ENCODE data around the gene ERCC2. TPM values are rescaled to one million over a fixed set of nuclear protein-coding genes. Genes with fewer than 3 reads are reported as not detected.

Gene ERCC2
- total and polyA plus RNA-seq, 2 of the 8 experiments (the other 6 are each of a cell fraction or from before 2014, with no cell fraction given): 107 to 117 TPM

DNA sequence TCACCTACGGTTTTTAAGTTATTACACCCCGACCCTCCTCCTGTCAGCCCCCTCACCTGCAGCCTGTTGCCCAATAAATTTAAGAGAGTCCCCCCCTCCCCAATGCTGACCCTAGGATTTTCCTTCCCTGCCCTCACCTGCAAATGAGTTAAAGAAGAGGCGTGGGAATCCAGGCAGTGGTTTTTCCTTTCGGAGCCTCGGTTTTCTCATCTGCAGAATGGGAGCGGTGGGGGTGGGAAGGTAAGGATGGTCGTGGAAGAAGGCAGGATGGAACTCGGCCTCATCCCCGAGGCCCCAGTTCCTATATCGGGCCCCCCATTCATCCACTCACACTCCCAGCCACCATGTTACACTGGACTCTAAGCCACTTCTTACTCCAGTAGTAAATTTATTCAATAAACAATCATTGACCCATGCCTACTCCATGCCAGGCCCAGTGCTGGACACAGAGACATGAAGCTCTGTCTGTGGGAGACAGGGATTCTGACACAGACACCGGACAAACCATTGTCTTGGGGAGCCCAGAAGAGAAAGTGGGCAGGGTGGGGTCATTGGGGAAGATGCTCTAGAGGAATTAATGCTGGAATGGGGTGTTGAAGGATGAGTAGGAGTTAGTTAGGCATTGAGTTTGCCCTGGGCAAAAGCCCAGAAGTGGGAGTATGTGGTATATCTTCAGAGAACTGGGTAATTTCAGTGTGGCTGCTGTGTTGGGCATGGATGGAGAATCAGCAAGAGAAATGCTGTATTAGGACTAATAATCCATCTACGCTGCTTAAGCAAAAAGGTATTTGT lies 66.9 kb downstream of the ERCC2 start:
- Histone ChIP-seq H3K4me3 (ENCODE audit: extremely low read depth in 1 of 4, insufficient read depth in 2 of 4, low read depth in 3 of 4, low read length in 4 of 4) (no peak overlapping the region), H3K56ac (replicated peaks; ENCODE audit: insufficient read length, low read depth, low read length) (no peak overlapping the region), H2BK12ac (ENCODE audit: low read depth, low read length) (no peak overlapping the region), H4K91ac (replicated peaks; ENCODE audit: insufficient read length, low read length) (no peak overlapping the region), H2AFZ (ENCODE audit: low read length) (no peak overlapping the region), H3K79me1 (ENCODE audit: low read depth, low read length) (no peaks in the 10 kb centered on the region), H4K5ac (ENCODE audit: insufficient read length, low read depth, low read length) (no peak overlapping the region), H3K9me3 (ENCODE audit: insufficient read depth in 2 of 2, low read depth in 1 of 2, low read length in 1 of 2) (no peaks in the 10 kb centered on the region), H3K23ac (ENCODE audit: insufficient read length) (no peak overlapping the region), H3K4me2 (ENCODE audit: insufficient read depth in 1 of 2, low read depth in 2 of 2, low read length in 2 of 2) (no peak overlapping the region), H2BK15ac (ENCODE audit: low read length) (no peak overlapping the region), H2BK20ac (ENCODE audit: low read length) (no peak overlapping the region), H2AK5ac (ENCODE audit: low read depth, low read length) (no peak overlapping the region), H3K9ac (replicated peaks in 1 of 4; ENCODE audit: extremely low read depth in 1 of 4, low read depth in 3 of 4, low read length in 3 of 4) (no peak overlapping the region), H3K4me1 (replicated peaks in 1 of 4; ENCODE audit: control insufficient read depth in 3 of 4, insufficient read depth in 4 of 4, low read length in 3 of 4) (no peaks in the 10 kb centered on the region; a peak in 2 of 7 replicates), H4K20me1 (replicated peaks in 1 of 2; ENCODE audit: control insufficient read depth in 1 of 2, insufficient read depth in 2 of 2, low read length in 2 of 2) (no peaks in the 10 kb centered on the region), H3K4ac (replicated peaks; ENCODE audit: insufficient read length, low read depth, low read length) (no peak overlapping the region), H2BK5ac (ENCODE audit: low read depth, low read length) (no peak overlapping the region), H2BK120ac (replicated peaks; ENCODE audit: low read depth, low read length) (no peak overlapping the region), H3K27me3 (replicated peaks in 1 of 4; ENCODE audit: control insufficient read depth in 3 of 4, extremely low read depth in 1 of 4, insufficient read depth in 3 of 4, low read length in 3 of 4) (peaks cover 0 to 13% (median 10%) of the 10 kb centered on the region in 4 experiments; a peak in 3 of 7 replicates), H3K79me2 (ENCODE audit: control insufficient read depth in 1 of 2, insufficient read depth in 2 of 2, low read length in 2 of 2) (no peaks in the 10 kb centered on the region), H3K36me3 (ENCODE audit: control insufficient read depth in 2 of 4, insufficient read depth in 4 of 4, low read length in 3 of 4) (no peaks in the 10 kb centered on the region; a peak in 3 of 8 replicates), H3K23me2 (ENCODE audit: low read depth, low read length) (no peaks in the 10 kb centered on the region; the same call in 1 of the 2 replicates), H3K18ac (ENCODE audit: extremely low read depth, low read length) (no peak overlapping the region), H4K8ac (ENCODE audit: extremely low read depth, insufficient read depth, low read length) (no peak overlapping the region; the same call in 1 of the 2 replicates), H3K14ac (ENCODE audit: insufficient read length) (no peak overlapping the region), H3K27ac (ENCODE audit: low read depth, low read length) (no peak overlapping the region)
- no peak for TF ChIP-seq SIRT6 (IDR thresholded peaks at IDR 0.05; ENCODE audit: low read length)
- no peak for TF ChIP-seq CEBPB (IDR thresholded peaks at IDR 0.05; ENCODE audit: low read depth, low read length)
- WGBS, 2 experiments (ENCODE audit: extremely low coverage in 1 of 2, insufficient coverage in 1 of 2, insufficient read length in 1 of 2, insufficient replicate concordance in 2 of 2, low coverage in 1 of 2, low lambda C conversion rate in 2 of 2, missing lambda C conversion rate in 1 of 2): 88% methylated on average over 12 of the region's 12 CpGs; no CpG with 5 or more reads in 1 of the 2 experiments
- POLR2A ChIA-PET (ENCODE audit: partially characterized antibody): interaction anchor here (0.7 kb wide), 1 partner anchor 30 kb away, joined by 3 read pairs; no protein-coding TSS in a partner anchor
- DNase-seq (ENCODE audit: low read depth in 1 of 2, low spot score in 2 of 2): no peak
- CTCF ChIA-PET (ENCODE audit: partially characterized antibody): interaction anchor here (0.7 to 1.3 kb wide), 4 partner anchors 8 to 56 kb away, joined by 3 to 6 read pairs (median 4); no protein-coding TSS in a partner anchor
- FAIRE-seq: no peak
